Fibroblast of lung (primary cell): ENCODE results near the gene CRB1. TPM values are rescaled to one million over a fixed set of nuclear protein-coding genes. Genes with fewer than 3 reads are reported as not detected.
A peak's percentile ranks its signal among the peaks of the same experiment; 100 is the strongest.

ENCODE experiments used
- DNase-seq, 2 donors: peaks; one replicate each; pipeline versions ENCODE4 v3.0.0 to v3.0.0-alpha.2; 2010; ENCODE audit warnings: low read depth in 2 of 2
- H2AFZ ChIP-seq: 2 replicates; pipeline ENCODE4 v1.5.1; 2012; ENCODE audit warnings: low read length, control low read depth, inconsistent platforms
- H3K27ac ChIP-seq: 2 replicates; pipeline ENCODE4 v1.5.1; 2011; ENCODE audit warnings: low read length, control low read depth; ENCODE audit not compliant: insufficient read depth
- H3K27me3 ChIP-seq: 2 replicates; pipeline ENCODE4 v1.5.1; 2011; ENCODE audit warnings: mild to moderate bottlenecking, low read length; ENCODE audit not compliant: control insufficient read depth, insufficient read depth
- H3K36me3 ChIP-seq: 2 replicates; pipeline ENCODE4 v1.5.1; 2011; ENCODE audit warnings: low read length; ENCODE audit not compliant: control insufficient read depth, insufficient read depth
- H3K4me1 ChIP-seq: 2 replicates; pipeline ENCODE4 v1.5.1; 2011; ENCODE audit warnings: low read length; ENCODE audit not compliant: control insufficient read depth, insufficient read depth; ENCODE audit errors: extremely low read depth
- H3K4me2 ChIP-seq: 2 replicates; pipeline ENCODE4 v1.5.1; 2011; ENCODE audit warnings: low read length, control low read depth; ENCODE audit not compliant: insufficient read depth; ENCODE audit errors: extremely low read depth
- H3K4me3 ChIP-seq, 4 experiments: fragments of 200-600 bp in 1 of 4; sonication (generic) in 1 of 4; replicated peaks in 1 of 4; 2 replicates each; pipeline ENCODE4 v1.5.1; 2011 to 2016; ENCODE audit warnings: low read length in 4 of 4, low read depth in 3 of 4, mild to moderate bottlenecking in 3 of 4, control low read depth in 2 of 4, inconsistent platforms in 1 of 4, mixed read lengths in 1 of 4; ENCODE audit not compliant: insufficient read depth in 1 of 4; ENCODE audit errors: control extremely low read depth in 1 of 4
- H3K79me2 ChIP-seq: 2 replicates; pipeline ENCODE4 v1.5.1; 2012; ENCODE audit warnings: mild to moderate bottlenecking, low read length, inconsistent platforms; ENCODE audit not compliant: control insufficient read depth, insufficient read depth
- H3K9ac ChIP-seq: 2 replicates; pipeline ENCODE4 v1.5.1; 2011; ENCODE audit warnings: mild to moderate bottlenecking, low read length, control low read depth; ENCODE audit not compliant: insufficient read depth
- H3K9me3 ChIP-seq: 2 replicates; pipeline ENCODE4 v1.5.1; 2012; ENCODE audit warnings: low read depth, low read length; ENCODE audit not compliant: control insufficient read depth, insufficient read depth
- H4K20me1 ChIP-seq: 2 replicates; pipeline ENCODE4 v1.5.1; 2011; ENCODE audit warnings: low read length; ENCODE audit not compliant: control insufficient read depth, insufficient read depth; ENCODE audit errors: extremely low read depth
- CTCF ChIP-seq, 2 donors: IDR thresholded peaks in 1 of 2; conservative IDR thresholded peaks in 1 of 2; 1 replicate in 1 of 2; 2 replicates in 1 of 2; pipeline ENCODE4 v1.5.1; 2011 to 2012; ENCODE audit warnings: low read length in 2 of 2, control low read depth in 1 of 2, inconsistent platforms in 1 of 2, low read depth in 1 of 2, mild to moderate bottlenecking in 1 of 2
- EZH2 ChIP-seq: IDR thresholded peaks from 2 replicates; pipeline ENCODE4 v1.5.1; 2012; ENCODE audit warnings: low read length, control low read depth, mild to moderate bottlenecking; ENCODE audit errors: missing control alignments
- polyA plus RNA-seq, 2 donors: library from polyadenylated mRNA; depleted of rRNA in 1 of 2; stranded (reverse) in 1 of 2; unstranded in 1 of 2; fragments of >200 nt; gene quantifications; 2 replicates each; pipeline ENCODE4 v1.2.1, GENCODE V29; 2011 to 2012; ENCODE audit warnings: missing spikeins in 1 of 2
- total RNA-seq: library from RNA; depleted of rRNA; stranded (reverse); fragments of >200 nt; gene quantifications from 2 replicates; pipeline ENCODE4 v1.2.1, GENCODE V29; 2014

CRB1 gene
- total and polyA plus RNA-seq, 2 donors (not counting 1 experiment from before 2014, with no cell fraction given), result 0.05 to 0.66 TPM

- peak; percentile 9 to 38 for DNase-seq
- Histone ChIP-seq H2AFZ (no peak overlapping the region), H3K36me3 (no peaks in the 10 kb centered on the region), H3K4me3 (no peak overlapping the region), H3K79me2 (no peaks in the 10 kb centered on the region), H3K27ac (no peak overlapping the region), H3K27me3 (no peaks in the 10 kb centered on the region), H4K20me1 (no peaks in the 10 kb centered on the region), H3K9me3 (no peaks in the 10 kb centered on the region), H3K4me2 (peak overlapping the region; percentile 7), H3K4me1 (no peaks in the 10 kb centered on the region), H3K9ac (no peak overlapping the region)
- no peak for TF ChIP-seq EZH2
- peak; percentile 40 to 72 for TF ChIP-seq CTCF (conservative IDR thresholded peaks at IDR 0.05 in 1 of 2, IDR thresholded peaks at IDR 0.05 in 1 of 2; ENCODE audit: low read depth in 1 of 2, low read length in 2 of 2)
Observed at GRCh38 chr1:197327776-197328364, 59.8 kb downstream of the CRB1 start.

DNA sequence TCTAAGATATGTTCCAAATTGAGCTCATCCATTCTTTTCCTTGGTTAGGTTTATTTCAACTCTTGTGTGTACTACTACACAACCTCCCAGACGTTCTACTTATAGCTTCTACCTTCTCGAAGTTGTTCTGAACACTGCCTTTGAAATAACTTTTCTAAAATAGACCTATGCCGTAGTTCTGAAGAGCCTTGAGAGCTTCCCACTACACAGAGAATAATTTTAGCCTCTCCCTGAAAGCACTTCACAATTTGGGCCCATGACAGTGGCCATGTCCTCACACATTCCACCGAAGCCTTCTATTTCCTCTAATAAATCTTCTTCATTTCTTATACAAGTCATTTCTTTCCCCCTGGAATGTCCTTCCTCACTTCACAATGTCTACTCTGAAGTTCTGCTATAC lies 62.2 kb downstream of the CRB1 start:
- Histone ChIP-seq H3K9ac (no peak overlapping the region), H3K27ac (no peak overlapping the region), H3K4me3 (no peak overlapping the region), H3K27me3 (no peaks in the 10 kb centered on the region), H2AFZ (no peak overlapping the region), H3K36me3 (no peaks in the 10 kb centered on the region), H3K9me3 (no peaks in the 10 kb centered on the region), H3K4me2 (no peak overlapping the region), H3K4me1 (no peaks in the 10 kb centered on the region), H3K79me2 (no peaks in the 10 kb centered on the region), H4K20me1 (no peaks in the 10 kb centered on the region)
- TF ChIP-seq EZH2 (no peak), CTCF (conservative IDR thresholded peaks at IDR 0.05 in 1 of 2, IDR thresholded peaks at IDR 0.05 in 1 of 2; ENCODE audit: low read depth in 1 of 2, low read length in 2 of 2) (no peak)
- no peak for DNase-seq

- DNase-seq, result no peak
- Histone ChIP-seq H3K79me2 (no peaks in the 10 kb centered on the region), H3K4me1 (no peaks in the 10 kb centered on the region), H3K27ac (no peak overlapping the region), H3K27me3 (no peaks in the 10 kb centered on the region), H3K9ac (no peak overlapping the region), H3K4me2 (no peak overlapping the region), H3K4me3 (no peak overlapping the region), H3K36me3 (no peaks in the 10 kb centered on the region), H4K20me1 (no peaks in the 10 kb centered on the region), H2AFZ (no peak overlapping the region), H3K9me3 (no peaks in the 10 kb centered on the region)
- TF ChIP-seq EZH2 (no peak), CTCF (conservative IDR thresholded peaks at IDR 0.05 in 1 of 2, IDR thresholded peaks at IDR 0.05 in 1 of 2; ENCODE audit: low read depth in 1 of 2, low read length in 2 of 2) (no peak)
Observed at GRCh38 chr1:197331565-197331964, 63.5 kb downstream of the CRB1 start.
